ENCODE results near the gene TSPAN1. TPM values are rescaled to one million over a fixed set of nuclear protein-coding genes. Genes with fewer than 3 reads are reported as not detected.

The TSPAN1 gene
- total RNA-seq, 2 experiments from 2014 or later: not detected

DNA sequence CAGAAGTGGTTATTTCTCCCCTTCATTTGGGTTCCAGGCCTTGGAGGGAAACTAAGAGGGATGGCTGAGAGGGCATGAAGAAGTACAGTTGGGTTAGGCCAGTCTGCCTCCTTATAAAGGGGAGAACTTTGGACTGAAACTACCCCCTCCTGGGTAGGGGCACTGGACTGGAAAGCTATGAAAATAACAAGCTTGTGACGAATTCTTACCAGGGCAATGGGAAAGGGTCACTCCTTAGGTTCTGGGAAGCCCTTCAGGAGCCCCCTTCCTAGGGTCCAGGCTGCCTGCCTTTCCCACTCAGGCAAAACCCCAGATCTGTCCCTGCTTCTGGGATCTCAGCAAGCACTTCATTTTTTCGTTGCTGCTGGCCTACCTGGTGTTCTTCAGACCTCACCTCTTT, 11.2 kb downstream of the TSPAN1 start:
- ATAC-seq (no peak), DNase-seq (no peak)
- Mint-ChIP-seq H3K4me3 (no peak overlapping the region), H3K27ac (no peak overlapping the region), H3K27me3 (no peaks in the 10 kb centered on the region), H3K36me3 (no peaks in the 10 kb centered on the region), H3K9me3 (ENCODE audit: low read depth) (no peaks in the 10 kb centered on the region), H3K4me1 (peaks cover 5% of the 10 kb centered on the region)
- CTCF ChIA-PET: no interaction called here

GRCh38 chr1:46187106-46187869, 12.4 kb downstream of the TSPAN1 start:
- H3K4me3 Mint-ChIP-seq: no peak overlapping the region
- no peak for DNase-seq
- H3K36me3 Mint-ChIP-seq: no peaks in the 10 kb centered on the region
- CTCF ChIA-PET: no interaction called here
- H3K27me3 Mint-ChIP-seq: no peaks in the 10 kb centered on the region
- no peak overlapping the region for H3K27ac Mint-ChIP-seq
- H3K4me1 Mint-ChIP-seq: peaks cover 5% of the 10 kb centered on the region
- no peaks in the 10 kb centered on the region for H3K9me3 Mint-ChIP-seq (ENCODE audit: low read depth)
- ATAC-seq: no peak

GRCh38 chr1:46188295-46189030, 13.6 kb downstream of the TSPAN1 start:
- Mint-ChIP-seq H3K4me1 (peaks cover 5% of the 10 kb centered on the region), H3K27ac (no peak overlapping the region), H3K9me3 (ENCODE audit: low read depth) (no peaks in the 10 kb centered on the region), H3K36me3 (no peaks in the 10 kb centered on the region), H3K27me3 (no peaks in the 10 kb centered on the region), H3K4me3 (no peak overlapping the region)
- no peak for DNase-seq
- ATAC-seq: no peak
- CTCF ChIA-PET: no interaction called here

DNA sequence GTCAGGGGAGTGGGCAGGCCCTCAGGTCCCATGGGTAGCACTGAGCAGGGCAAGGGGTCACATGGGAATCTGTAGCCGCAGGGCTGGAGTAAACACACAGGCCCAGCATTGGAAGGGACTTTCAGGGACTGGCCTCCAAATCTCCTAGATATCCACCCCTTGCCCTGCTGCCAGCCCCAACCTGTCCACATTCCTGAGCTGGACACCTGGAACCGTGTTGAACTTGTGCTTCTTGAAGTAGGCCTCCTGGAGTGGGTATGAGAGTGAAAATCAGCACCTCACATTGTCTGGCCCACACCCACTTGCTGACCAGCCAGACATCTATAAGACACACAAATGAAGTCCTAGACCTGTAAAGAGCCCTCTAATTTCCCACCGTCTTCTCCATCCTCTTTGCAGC, 15.7 kb downstream of the TSPAN1 start:
- CTCF ChIA-PET: interaction anchor here (1.2 to 2.9 kb wide), 2 partner anchors 33 to 35 kb away, joined by 3 to 8 read pairs; no protein-coding TSS in a partner anchor
- H3K9me3 Mint-ChIP-seq (ENCODE audit: low read depth): no peaks in the 10 kb centered on the region
- H3K36me3 Mint-ChIP-seq: no peaks in the 10 kb centered on the region
- H3K4me3 Mint-ChIP-seq: no peak overlapping the region
- H3K27ac Mint-ChIP-seq: no peak overlapping the region
- no peaks in the 10 kb centered on the region for H3K27me3 Mint-ChIP-seq
- ATAC-seq: no peak
- no peak for DNase-seq
- H3K4me1 Mint-ChIP-seq: no peaks in the 10 kb centered on the region

- no peaks in the 10 kb centered on the region for H3K9me3 Mint-ChIP-seq (ENCODE audit: low read depth)
- H3K27ac Mint-ChIP-seq: no peak overlapping the region
- no peaks in the 10 kb centered on the region for H3K36me3 Mint-ChIP-seq
These were observed 16.3 kb downstream of the TSPAN1 start for GRCh38 chr1:46191033-46191701.

DNA sequence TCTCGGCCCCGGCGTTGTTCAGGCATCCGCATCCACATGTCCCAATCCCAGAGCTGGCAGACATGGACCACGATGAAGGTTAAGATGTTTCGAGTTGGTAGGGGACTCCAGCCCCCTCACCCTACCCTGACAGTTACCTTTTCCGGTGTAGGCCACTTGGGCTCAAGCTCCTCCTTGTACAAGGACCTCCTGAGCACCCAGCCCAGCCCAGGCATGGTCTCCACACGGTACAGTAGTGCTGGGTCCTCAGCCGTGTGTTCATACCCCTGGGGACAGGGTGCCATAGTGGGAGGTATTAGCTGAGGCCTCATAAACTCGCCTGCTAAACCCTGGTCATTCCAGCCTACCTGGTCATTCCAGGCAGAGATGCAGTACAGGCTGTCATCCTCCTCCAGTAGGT, 17.3 kb downstream of the TSPAN1 start:
- H3K4me3 Mint-ChIP-seq: no peak overlapping the region

More at GRCh38 chr1:46191033-46191701, 16.3 kb downstream of the TSPAN1 start:
- H3K4me1 Mint-ChIP-seq: no peaks in the 10 kb centered on the region
- no peak overlapping the region for H3K4me3 Mint-ChIP-seq
- ATAC-seq (no peak), DNase-seq (no peak)
- H3K27me3 Mint-ChIP-seq: no peaks in the 10 kb centered on the region
- CTCF ChIA-PET: interaction anchor here (1.2 to 2.9 kb wide), 2 partner anchors 32 to 34 kb away, joined by 3 to 8 read pairs; no protein-coding TSS in a partner anchor

GRCh38 chr1:46193285-46193684, 18.4 kb downstream of the TSPAN1 start:
- H3K9me3 Mint-ChIP-seq (ENCODE audit: low read depth): no peaks in the 10 kb centered on the region
- no peak overlapping the region for H3K27ac Mint-ChIP-seq
- CTCF ChIA-PET: no interaction called here
- H3K4me1 Mint-ChIP-seq: peaks cover 8% of the 10 kb centered on the region
- ATAC-seq: no peak
- no peaks in the 10 kb centered on the region for H3K36me3 Mint-ChIP-seq
- no peaks in the 10 kb centered on the region for H3K27me3 Mint-ChIP-seq
- H3K4me3 Mint-ChIP-seq: no peak overlapping the region
- DNase-seq: no peak

More for the DNA sequence above, 17.3 kb downstream of the TSPAN1 start:
- CTCF ChIA-PET: interaction anchor here (0.8 kb wide), 1 partner anchor 11 kb away, joined by 3 read pairs; no protein-coding TSS in a partner anchor
- Mint-ChIP-seq H3K36me3 (no peaks in the 10 kb centered on the region), H3K27ac (no peak overlapping the region), H3K4me1 (peaks cover 1% of the 10 kb centered on the region), H3K27me3 (no peaks in the 10 kb centered on the region), H3K9me3 (ENCODE audit: low read depth) (no peaks in the 10 kb centered on the region)
- ATAC-seq (no peak), DNase-seq (no peak)

- Mint-ChIP-seq H3K9me3 (ENCODE audit: low read depth) (no peaks in the 10 kb centered on the region), H3K27ac (no peak overlapping the region), H3K4me1 (peaks cover 10% of the 10 kb centered on the region), H3K27me3 (no peaks in the 10 kb centered on the region), H3K36me3 (no peaks in the 10 kb centered on the region), H3K4me3 (no peak overlapping the region)
- ATAC-seq (no peak), DNase-seq (no peak)
- CTCF ChIA-PET: interaction anchor here (1.6 kb wide), 1 partner anchor 154 kb away, joined by 4 read pairs; no protein-coding TSS in a partner anchor
These were observed 19.2 kb downstream of the TSPAN1 start for GRCh38 chr1:46193984-46194570.

- DNase-seq (no peak), ATAC-seq (no peak)
- H3K9me3 Mint-ChIP-seq (ENCODE audit: low read depth): no peaks in the 10 kb centered on the region
- H3K36me3 Mint-ChIP-seq: no peaks in the 10 kb centered on the region
- CTCF ChIA-PET: interaction anchor here (1.6 kb wide), 1 partner anchor 153 kb away, joined by 4 read pairs; no protein-coding TSS in a partner anchor
- no peak overlapping the region for H3K4me3 Mint-ChIP-seq
- peaks cover 15% of the 10 kb centered on the region for H3K4me1 Mint-ChIP-seq
- H3K27me3 Mint-ChIP-seq: no peaks in the 10 kb centered on the region
- no peak overlapping the region for H3K27ac Mint-ChIP-seq
These were observed 19.8 kb downstream of the TSPAN1 start for GRCh38 chr1:46194641-46195193.

- DNase-seq (no peak), ATAC-seq (no peak)
- no peak overlapping the region for H3K27ac Mint-ChIP-seq
- peaks cover 16% of the 10 kb centered on the region for H3K4me1 Mint-ChIP-seq
- H3K27me3 Mint-ChIP-seq: no peaks in the 10 kb centered on the region
- H3K4me3 Mint-ChIP-seq: no peak overlapping the region
- no peaks in the 10 kb centered on the region for H3K9me3 Mint-ChIP-seq (ENCODE audit: low read depth)
- H3K36me3 Mint-ChIP-seq: no peaks in the 10 kb centered on the region
- CTCF ChIA-PET: interaction anchor here (1.9 kb wide), 1 partner anchor 27 kb away, joined by 4 read pairs; no protein-coding TSS in a partner anchor
These were observed 21.7 kb downstream of the TSPAN1 start for GRCh38 chr1:46196609-46197008.

DNA sequence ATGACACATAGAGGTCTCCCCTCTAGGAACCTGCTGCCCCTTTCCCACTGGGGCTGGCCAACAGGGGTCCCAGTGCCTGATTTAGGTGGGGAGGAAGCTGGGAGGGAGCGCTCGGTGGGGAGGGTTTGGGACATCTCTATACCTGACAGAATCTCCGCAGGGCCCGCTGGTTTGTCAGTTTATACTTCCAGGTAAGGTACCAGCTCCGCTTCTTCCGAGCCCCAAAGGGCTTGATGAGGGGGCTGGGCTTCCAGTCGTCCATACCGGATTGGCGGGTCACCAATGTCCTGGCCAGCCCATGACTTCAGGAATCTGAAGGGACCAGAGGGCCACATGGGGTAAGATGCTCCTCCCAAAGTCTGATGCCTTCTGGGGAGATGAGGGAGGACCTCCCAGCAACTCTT, 22.7 kb downstream of the TSPAN1 start:
- CTCF ChIA-PET: no interaction called here
- Mint-ChIP-seq H3K4me1 (peaks cover 16% of the 10 kb centered on the region), H3K4me3 (peak overlapping the region; percentile 88), H3K27ac (peak overlapping the region; percentile 71), H3K9me3 (ENCODE audit: low read depth) (no peaks in the 10 kb centered on the region), H3K36me3 (no peaks in the 10 kb centered on the region), H3K27me3 (no peaks in the 10 kb centered on the region)
- ATAC-seq: no peak
- DNase-seq: no peak

GRCh38 chr1:46197964-46198811, 23.3 kb downstream of the TSPAN1 start, which contains the start of gene POMGNT1:
Gene POMGNT1, minus strand, starts transcription at chr1:46198434. Its CDS starts 613 bp downstream, at chr1:46197821.
- peak within 1 kb of the TSS; percentile 80 for H3K27ac Mint-ChIP-seq

More at GRCh38 chr1:46197964-46198811, 23.3 kb downstream of the TSPAN1 start, which contains the start of gene POMGNT1:
- ATAC-seq: peak; percentile 97
- CTCF ChIA-PET: interaction anchor here (1.2 to 2.6 kb wide), 4 partner anchors 16 to 48 kb away, joined by 3 to 9 read pairs (median 6); no protein-coding TSS in a partner anchor
- DNase-seq: peak; percentile 83
- H3K4me3 Mint-ChIP-seq: peak within 1 kb of the TSS; percentile 88
- peaks cover 21% of the 10 kb centered on the region for H3K4me1 Mint-ChIP-seq
- H3K27me3 Mint-ChIP-seq: no peaks in the 10 kb centered on the region
- no peaks in the 10 kb centered on the region for H3K36me3 Mint-ChIP-seq
- no peaks in the 10 kb centered on the region for H3K9me3 Mint-ChIP-seq (ENCODE audit: low read depth)
